Occipital lobe (tissue), 2 donors: ENCODE measurements around the gene LRRC4C. TPM values are rescaled to one million over a fixed set of nuclear protein-coding genes. Genes with fewer than 3 reads are reported as not detected.

ENCODE experiments used
- DNase-seq: peaks from one replicate; lab custom pipeline; 2025; lab: John Stamatoyannopoulos, UW
- total RNA-seq: library from RNA; depleted of rRNA; stranded (reverse); fragments of >200 nt; gene quantifications from one replicate; pipeline ENCODE4 v1.2.3, GENCODE V29; 2014

Gene LRRC4C
- total RNA-seq = 90.6 TPM

DNA sequence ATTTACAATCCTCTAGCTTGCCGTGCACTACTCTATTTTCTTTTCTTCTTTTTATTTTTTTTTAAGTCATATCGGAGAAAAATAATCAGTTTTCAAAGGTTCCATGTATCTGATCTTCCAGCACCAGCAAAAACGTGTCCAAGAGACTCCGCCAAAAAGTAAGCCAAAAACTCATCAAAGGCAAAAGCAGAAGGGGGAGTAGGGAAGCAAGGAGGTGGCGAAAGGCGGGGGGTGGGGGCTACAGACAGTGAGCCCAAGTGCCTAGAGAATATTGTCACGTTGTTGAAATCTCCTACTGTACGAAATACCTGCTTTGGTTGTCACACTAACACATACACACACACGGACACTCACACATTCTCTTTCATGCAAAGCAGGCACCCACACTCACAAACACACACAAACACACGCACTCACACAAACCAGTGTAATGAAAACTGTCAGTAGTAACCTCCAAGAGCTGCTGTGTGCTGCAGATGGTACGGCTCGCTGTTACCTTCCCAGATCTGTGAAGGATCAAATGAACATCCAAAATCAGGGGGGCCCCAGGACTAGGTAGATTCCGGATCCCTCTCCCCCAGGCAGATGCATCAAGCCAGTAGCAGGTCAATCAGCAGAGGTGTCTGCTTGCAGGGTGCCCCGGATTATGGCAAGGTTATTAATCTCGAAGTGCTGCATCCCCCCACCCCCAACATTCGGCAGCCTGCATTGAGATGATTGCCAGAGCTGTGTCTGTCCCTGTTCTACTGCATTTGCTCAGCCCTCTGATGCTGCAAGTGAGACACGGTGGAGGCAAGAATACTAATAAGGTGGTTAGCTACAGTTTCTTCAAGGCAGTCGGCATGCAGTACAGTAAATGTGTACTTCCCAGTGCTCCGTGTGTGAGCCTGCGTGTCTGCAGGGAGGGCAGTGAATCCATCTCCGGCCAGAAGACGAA, at the start of gene LRRC4C:
Gene LRRC4C, minus strand, starts transcription at position 188 of the 937 bp plus-strand sequence.
- peak; percentile 25 for DNase-seq

DNA sequence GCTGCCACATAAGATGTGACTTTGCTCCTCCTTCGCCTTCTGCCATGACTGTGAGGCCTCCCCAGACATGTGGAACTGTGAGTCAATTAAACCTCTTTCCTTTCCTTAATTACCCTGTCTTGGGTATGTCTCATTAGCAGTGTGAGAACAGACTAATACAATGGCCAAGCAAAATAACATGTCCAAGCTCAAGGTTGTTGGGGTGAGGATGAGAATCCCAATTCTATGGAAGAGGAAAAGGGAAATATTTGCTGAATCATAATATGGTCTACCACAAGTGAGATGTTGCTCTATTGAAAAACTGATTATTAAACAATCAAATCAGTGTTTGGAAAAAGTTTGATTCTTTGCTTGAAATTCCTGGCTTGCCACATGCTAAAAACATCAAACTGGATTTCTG, 48.7 kb upstream of the LRRC4C start:
- no peak for DNase-seq

DNA sequence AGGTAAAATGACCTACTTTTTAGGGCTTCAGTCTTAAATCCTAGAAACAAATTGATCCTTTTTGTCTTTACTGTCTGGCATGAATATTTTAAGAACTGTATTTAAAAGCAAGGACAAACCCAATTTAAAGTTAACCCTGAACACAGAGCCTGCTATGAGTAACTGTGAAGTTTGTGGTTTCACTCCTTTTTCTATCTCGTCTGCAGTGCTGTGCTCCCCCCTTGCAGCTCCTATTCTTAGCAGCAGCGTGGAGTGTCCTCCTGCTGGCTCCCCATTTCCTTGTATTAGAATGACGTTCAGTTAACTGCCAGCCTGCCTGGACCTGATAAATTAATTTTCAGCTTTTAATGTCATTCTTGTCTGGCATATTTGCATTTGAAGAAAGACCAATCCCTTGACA, 40.0 kb upstream of the LRRC4C start:
- no peak for DNase-seq

DNA sequence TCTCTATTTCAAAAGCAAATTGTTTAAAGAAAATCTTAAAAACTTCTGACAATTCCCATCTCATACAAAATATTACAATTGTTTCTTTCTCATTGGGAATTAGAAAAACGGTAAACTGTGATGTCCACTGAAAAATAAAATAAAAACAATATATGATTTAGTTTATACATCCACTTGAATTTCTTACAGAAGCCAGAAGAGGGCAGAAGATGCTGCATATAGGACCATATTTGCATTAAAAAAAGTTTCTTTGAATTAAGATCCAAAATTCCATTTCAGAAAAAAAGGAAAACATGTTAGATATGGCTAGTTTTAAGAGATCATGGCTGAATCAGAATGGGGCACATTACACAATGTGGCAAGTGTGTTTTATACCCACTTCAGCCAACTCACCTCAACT, 39.3 kb upstream of the LRRC4C start:
- no peak for DNase-seq

DNA sequence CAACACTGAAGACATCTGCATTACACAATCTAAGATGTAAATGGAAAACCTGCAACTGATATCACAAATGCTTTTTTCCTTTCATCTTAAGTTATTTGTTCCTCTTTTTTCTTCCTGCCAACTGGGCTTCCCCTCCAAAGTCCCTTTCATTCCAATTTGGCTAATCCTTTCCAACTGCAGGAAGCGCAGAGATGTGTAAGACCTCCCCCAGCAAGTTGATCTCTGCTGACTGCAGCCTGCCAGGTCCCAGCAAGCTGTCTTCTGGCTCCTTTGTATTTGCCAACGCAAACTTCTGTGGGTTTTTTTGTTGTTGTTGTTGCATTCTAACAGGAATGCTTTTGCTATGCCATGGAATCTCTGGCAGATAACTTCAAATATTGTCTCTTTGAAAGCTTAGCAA, 38.5 kb upstream of the LRRC4C start:
- DNase-seq = no peak

DNA sequence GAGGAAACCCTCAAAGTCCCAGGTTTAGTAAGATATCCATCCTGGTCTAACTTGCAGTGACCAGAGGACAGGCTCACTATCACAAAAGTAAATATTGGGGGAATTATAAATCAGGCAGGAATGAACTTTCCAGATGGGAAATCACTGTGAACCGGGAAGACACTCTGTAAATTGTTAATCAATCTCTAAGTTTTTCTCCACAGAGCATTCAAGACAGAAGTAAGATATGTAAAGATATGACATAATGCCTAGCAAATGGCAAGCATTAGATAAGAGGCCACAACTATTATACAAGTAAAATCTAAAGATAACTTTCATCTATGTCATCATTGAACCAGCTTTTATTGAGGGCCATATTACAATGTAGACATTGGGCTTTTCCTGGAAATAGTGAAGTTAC, 35.3 kb upstream of the LRRC4C start:
- no peak for DNase-seq

DNA sequence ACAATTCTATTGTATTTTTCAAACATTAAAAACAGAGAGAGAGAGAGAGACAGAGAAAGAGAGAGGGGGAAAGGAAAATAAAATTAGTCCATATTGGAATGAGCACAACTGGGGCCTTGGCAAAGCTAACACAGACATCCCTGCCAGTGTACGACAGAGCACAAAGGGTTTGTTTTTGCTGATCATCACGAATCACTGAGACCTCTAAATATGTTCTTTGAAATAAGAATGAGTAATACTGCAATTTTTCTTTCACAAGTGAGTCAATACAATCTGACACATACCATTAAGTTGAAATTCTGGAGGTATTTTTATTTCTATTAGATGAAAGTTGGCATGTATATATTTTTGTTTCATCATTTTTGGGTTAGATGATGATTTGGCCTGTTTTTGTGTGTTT, 27.0 kb upstream of the LRRC4C start:
- DNase-seq = no peak

DNA sequence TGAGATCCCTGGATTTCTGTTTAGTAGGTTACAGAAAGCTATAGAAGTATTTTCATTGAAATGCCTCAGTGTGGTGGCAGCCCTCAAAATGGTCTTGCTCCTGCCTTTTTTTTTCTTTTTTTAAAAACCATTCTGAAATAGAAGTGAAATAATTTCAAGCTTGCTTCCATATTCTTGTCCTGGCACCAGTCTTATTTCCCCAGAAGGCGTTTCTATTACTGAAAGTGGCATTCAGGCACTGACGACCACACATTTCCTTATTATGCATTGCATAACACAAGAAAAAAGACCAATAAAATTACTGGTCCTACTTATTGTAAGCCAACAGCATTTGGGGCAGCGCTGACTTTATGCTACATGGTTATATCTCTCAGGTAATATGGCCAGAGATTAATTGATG, 24.5 kb upstream of the LRRC4C start:
- no peak for DNase-seq

DNA sequence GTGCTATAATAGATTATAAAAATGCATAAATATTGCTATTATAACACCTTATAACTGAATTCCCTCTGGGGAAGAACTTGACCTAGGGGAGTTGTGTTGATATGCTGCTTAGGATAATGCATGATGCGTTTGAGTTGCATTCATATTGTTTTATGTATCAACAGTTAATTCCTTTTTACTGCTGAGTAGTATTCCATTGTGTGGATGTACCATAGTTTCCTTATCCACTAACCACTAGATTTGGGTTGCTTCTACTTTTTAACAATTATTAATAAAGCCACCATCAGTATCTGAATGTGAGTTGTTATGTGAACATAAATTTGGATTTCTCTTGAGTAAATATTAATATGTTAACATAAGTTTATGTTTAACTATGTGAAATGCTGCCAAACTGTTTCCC, 19.7 kb upstream of the LRRC4C start:
- no peak for DNase-seq

DNA sequence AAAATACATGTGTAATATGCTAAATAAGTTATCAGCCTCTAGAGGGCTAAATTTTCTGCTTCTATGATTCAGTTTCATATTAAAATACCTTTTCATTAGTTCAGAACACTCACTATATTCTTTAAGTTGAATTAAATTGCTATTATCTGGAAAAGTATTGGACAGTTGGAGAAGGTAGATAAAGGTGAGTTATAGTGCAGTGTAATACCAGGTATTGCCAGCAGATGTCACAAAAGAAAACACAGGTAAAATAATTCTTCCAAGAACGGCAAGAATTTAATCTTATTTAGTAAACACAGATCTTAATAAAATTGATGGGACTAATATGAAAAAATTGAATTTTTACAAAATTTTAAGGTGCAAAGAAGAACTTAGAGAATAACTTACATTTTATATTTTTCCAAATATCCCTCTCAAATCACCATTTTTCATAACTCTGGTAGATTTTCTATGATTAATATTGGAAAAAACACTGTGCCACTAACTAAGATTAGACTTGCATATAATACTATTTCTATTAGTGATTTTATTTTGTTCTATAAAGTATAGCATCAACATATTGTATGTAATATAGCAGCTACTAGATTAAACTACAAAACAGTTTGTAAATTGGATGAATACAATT, 1.7 kb upstream of the LRRC4C start:
- DNase-seq = no peak

DNA sequence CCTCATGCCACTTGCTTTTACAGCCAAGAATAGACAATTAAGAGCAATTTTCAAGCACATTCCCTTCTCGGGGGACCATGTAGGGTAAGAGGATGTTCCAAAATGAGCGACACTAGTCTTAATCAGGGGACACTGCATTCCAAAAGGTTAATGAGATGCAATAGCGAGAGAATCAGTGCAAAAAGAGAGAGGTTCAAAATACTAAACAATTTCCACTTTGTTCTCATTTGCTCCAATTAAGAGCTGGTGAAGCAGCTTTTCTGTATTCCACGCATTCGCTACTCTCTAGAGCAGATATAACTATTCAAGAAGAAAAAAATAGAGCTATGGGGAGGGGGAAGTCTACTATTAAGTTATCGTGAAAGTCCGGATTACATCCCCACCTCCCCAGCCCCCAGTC, 811 bp downstream of the LRRC4C start:
- no peak for DNase-seq

DNA sequence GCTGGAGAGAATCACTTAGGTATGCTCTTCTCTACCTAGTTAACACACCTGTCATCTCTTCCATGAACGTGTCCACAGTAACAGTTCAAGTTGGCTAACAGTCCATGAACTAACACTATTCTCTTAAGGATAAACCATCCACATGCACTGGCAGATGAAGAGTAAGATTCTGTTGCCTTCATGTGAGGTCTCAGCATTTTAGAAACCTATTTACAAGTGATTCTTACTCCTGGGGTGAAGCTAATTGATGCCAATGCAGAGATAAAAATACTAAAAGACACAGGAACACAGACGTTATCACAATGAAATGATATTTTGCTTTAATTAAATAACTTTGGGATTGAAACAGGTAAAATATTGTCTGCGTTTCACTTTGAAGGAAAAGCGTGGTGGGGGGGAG, 1.3 kb downstream of the LRRC4C start:
- DNase-seq = no peak

DNA sequence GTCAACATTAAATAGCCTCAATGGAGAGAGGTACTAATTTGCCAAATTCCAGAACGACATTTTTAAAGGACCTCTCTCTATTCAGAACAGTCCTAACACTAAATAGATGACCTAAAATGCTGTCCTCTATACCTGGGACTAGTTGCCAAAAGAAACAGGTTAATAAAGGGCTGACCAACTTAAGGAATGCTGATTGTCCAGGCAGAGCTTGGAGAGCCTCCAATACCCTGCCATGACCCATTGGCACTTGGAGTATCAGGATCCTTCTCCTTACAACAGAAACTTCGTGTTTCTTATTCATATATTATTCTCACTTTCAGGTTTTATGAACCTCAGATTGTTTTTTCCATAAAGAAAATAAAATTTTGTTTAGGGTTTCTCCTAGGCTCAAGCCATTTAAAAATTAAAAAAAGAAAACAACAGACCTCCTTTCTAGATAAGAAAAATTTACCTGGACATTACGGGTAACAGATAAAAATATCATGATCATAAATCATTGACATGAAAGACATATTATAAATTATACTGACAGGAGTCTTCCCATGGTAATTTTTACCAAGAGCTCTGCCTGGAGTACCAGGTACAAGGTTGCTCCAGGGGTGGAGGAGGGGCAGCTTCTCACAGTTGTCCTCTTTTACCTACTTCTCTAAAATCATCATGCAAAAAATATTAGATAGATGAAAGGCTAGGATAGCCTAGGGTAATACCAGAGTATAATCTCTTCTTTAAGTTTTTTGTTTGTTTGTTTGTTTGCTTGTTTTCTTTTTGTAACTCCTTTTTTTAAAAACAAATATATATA, 2.0 kb downstream of the LRRC4C start:
- DNase-seq = no peak

DNA sequence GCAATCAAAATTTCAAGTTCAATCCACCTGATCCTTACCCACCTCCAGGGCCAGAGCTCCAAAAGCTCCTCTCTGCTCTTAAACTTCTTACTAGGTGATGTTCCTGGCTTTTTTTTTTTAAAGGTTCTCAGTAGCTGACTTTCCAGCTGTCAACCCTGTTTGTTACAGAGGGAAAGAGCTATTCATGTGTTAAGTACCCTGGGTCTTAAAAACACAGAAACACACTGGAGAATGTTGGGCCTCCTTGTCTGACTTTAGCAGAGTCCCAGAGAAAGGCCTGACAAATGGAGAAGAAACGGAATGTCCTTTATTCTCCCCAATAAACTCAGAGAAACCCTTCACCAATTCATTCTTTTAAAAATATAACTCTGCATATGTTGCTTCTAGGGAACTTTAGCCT, 3.2 kb downstream of the LRRC4C start:
- DNase-seq = no peak

DNA sequence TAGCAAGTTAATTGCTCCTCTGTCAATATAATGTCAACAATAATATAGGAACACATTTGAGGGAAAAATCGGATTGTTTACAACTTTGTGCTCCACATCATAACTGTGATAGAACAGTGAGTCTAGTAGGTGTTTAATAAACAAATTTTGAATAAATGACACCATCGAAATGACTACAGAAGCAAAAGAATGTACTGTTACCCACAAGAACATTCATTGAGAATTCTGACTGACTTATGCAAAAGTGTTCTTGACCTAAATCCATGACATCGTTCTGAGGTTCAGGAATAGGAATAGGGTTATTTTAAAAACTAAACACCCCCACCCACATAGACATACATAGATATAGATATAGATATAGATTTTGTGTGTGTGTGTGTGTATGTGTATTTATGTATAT, 8.4 kb downstream of the LRRC4C start:
- no peak for DNase-seq

DNA sequence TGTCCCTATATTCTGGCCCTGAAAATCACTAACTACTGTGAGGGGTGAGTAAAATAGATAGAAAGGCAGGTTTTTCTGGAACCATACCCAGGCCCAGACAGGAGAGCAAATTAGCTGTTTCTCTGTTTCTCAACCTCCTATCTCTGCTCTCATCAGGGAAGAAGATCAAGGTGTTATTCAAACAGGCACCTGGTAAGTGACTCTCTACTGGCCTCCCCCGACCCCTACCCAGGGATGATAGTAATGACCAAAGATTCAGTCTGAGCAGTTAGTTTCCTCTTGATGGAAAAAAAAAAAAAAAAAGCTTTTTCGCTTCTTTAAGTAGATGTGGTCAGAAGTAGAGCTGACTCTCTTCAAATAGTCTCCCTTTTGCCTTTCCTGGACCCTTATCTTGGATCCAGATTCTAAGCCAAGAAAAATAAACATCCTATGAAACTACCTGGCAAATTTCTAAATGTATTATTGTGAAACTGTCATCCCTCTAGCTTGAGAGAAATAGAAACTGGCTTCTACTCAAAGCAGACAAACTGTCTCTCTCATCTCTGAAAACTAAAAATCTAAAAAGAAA, 9.9 kb downstream of the LRRC4C start:
- DNase-seq = no peak

DNA sequence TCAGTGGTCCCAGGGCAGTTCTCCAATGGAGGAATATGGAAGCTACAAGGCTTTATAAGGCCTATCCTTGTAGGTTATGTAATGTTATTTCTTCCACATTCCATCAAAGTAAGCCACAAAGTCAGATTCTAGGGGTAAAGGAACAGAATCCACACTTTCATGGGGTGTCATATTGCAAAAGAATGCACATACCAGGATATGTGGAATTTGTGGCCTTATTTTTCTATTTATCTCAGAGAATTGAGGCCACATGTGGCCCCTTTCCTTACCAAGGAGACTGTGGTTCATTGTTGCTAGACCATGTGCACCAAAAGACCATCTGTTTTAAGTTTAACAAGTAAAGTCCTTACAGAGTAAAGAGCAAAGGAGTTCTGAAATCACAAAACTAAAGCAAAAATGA, 12.9 kb downstream of the LRRC4C start:
- no peak for DNase-seq

DNA sequence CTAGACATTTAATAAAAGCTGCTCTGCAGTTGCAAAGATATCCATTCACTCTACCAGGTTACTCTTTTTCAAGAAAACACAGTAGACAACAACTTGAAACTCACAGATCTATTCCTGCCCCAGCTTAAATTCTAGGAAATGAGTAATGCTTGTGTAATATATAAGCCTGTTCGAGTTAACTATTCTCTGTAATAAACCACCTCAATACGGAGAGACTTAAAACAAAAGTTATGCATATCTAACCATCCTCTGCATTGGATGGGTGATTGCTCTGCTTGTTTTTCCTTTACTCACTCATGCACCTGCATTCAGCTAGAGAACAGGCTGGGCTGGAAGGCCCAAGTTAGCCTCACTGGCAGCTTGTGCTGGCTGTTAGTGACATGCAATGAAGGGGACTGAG, 13.3 kb downstream of the LRRC4C start:
- DNase-seq = no peak

DNA sequence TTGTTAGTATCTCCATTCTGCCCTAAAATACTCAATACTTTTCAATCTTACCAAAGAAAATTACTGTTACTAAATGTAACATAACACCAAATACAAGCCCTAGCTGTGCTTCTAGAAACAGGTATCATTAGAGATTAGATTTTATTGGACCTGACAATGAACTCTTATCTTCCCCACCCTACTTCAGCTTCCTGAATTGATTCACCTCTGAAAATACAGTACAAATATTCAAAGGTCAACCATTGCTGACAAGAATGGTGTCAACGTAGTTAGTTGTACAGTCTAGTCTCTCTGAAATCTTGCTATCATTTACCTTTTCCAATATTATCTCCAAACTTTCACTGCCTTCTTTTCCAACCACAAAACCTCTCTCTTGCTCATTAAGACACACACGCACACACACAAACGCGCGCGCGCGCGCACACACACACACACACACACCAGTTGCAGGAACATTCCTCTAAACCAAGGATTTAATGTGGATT, 22.4 kb downstream of the LRRC4C start:
- DNase-seq = no peak

DNA sequence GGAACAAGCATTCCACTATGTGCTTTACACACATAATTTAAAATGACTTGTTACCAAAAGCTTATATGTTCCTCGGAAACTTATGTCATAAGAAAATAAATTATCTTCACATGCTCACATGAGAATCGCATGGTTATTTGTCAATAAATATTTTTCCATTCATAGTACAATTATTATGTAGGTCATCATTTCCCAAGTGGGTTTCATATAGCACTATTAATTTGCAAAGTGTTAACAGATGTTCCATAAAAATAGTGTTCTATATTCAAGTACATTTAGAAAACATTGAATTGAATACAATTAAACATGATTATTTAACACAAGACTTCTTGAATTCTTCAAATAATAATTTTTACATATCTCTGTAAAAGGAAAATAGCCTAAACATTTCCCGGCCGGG, 23.9 kb downstream of the LRRC4C start:
- no peak for DNase-seq

DNA sequence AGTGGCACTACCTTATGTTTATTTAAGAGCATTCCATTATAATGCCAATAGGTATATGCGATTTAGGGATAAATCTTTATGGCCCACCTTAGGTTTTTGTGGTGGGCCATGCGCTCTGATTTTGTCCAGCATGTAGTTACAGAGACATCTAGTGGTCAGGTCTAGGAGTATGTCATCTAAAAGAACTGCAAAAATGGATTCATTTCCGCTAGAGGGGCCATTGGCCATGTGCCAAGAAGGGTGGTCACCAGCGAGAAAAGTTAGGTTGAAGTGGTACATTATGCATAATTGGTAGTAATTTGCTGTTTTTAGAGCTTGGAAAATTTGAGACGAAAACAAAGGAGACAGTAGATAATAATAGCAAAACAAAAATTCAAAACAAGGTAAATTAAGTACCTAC, 27.7 kb downstream of the LRRC4C start:
- no peak for DNase-seq

DNA sequence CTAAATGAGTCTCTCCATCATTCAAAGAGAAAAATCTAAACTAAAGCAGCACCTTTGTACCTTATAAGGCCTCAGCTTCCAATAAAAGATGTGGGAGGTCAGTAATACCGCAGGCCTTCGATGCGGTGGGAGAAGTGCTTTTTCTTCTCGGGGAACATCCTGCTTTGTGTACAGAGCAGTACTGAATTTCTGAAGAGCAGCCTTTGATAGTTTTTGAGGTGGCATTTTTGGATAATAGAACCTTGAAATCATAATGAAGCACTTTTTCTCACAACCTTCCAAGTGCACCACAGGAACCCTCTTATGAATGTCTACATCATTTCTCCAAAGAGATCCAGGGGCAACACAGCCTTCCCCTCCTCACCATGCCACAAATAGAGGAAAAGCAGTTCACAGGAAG, 39.6 kb downstream of the LRRC4C start:
- no peak for DNase-seq
